Activated naive CD4-positive, alpha-beta T cell treated with anti-CD3 and anti-CD28 coated beads, Interleukin-2, amount 50 U/mL, for 16 hours (primary cell): Measurements from ENCODE around the gene SPDEF.

Experiments
- DNase-seq: peaks from one replicate; pipeline ENCODE4 v3.0.0-alpha.2; 2020

SPDEF gene

DNA sequence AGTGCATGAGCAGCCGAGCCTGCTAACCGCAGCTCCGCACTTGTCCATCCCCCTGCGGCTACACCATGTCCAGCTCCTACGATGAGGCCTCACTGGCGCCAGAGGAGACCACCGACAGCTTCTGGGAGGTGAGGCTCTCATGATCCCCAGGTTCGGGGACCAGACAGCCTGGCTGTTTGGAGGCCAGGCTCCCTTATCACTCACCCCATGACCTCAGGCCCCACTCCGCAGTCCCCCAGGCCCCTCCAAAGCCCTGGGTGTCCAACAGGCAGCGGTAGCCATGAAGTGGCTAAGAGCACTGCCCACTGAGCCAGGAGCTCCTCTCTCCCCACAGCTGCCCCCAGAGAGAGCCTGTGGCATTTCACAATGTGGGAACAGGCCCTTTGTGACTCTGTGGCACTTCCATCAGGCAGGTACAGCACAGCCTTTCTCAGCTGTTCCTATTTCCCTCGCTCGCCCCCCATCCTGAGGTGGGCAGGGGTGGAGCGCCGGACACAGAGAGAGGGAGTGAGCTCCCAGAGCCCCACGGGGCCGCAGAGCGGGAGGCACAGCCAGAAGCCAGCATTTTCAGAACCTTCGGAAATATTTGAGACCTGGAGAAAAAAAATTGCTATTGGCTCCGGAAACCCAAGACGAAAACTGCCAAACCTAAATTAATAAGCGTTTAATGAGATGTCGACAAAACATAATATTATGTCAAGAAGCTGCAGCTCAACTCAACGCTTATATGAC lies 29.7 kb downstream of the SPDEF start:
- DNase-seq, result no peak

DNA sequence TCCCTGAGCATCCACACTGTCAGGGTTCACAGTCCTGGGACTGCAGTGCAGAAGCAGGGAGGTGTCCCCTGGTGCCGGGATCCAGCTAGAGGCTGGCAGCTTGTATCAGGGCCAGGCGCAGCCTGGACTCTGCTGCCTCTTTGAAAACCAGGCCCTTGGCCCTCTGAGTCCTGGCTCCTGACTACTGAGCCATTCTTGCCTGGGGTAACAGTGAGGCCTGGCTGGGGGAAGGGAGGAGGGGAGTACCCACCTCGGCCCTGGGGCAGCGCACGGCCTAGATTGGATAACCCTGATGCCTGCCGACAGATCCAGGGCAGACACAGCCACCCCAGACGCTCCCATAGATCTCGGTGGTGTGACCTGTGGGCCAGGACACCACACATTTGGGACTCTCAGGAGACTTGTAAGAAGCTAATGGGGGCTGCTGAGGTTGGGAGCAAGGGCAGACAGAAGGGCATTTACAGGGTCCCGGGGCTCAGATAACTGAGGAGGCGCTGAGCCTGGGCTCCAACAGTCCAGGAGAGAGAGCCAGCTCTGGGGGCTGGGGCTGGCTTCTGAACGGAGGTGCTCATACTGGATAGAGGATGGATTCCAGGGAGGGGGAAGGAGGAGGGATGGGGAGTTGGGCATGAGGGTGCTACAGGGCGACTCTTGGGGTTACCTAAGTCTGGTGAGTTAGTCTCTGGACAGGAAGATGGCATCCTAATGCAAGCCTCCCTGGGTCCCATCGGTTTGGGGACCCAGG lies 30.5 kb downstream of the SPDEF start:
- no peak for DNase-seq

DNA sequence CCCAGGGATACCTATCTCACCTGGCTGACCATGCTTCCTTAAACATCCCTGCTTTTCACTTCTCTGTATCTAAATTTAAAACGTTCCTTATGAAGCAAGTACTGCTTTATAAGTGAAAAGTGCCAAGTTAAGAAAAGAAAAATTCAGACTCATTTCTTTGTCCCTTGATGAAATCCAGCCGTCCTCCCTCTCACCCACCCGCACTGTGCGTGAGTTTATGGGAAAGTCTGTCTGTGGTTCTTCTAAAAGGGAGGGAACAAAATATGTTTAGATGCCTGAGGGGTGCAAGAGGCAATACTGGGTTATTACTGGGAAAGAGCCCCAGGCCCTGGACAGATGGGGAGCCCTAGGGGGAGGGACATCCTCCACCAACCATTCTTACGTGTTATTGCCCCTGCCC lies 31.2 kb downstream of the SPDEF start:
- no peak for DNase-seq

DNA sequence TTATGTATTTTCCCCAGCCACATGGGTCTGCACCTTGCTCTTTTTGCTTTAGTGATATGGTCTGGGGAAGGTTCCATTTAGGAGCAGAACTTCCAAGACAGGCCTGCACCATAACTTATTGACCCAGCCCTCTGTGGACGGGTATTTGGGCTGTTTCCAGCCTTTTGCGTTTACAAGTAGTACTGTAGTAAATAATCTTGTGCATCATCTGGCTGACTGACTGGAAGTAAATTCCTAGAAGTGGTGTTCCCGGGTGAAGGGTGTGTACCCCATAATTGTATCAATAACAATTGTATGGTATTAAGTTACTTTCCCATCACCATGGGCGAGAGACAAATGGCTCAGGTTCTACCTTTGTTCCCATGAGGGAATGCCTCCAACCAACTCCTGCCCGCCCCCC lies 31.6 kb downstream of the SPDEF start:
- no peak for DNase-seq

DNA sequence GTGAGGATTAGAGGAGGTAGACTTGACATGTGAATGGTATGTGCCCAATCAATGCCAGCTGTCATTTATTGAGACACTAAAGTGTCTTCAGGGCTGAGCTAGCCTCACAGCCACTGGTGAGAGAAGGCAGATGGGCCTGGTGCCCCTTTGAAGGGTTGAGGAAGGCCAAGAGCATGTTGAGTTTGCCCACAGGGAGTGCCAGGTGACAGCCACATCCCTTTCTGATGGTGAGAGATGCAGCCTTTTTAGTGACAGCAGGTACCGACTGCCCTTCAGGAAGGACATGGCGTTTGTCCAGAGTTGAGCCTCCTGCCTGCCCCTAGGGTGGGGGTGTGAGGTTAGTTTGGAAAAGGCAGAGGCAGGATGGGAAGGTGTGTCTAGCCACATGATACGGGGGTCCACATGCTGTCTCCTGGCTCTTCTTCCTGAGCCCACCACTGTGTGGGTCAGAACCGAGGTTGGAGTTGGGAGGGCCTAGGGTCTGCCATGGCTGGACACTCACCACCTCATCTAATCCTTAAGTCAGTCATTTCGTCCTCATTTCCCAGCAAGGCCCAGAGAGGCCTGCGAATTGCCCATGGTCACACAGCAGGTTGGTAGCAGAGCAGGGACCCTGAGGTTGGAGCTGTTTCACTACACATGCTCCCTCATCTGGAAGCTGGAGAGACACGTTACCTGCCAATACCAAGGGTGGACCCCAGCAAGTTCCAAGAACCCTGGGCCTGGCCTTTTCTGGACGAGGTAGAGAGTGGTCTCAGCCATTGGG lies 32.5 kb downstream of the SPDEF start:
- no peak for DNase-seq

DNA sequence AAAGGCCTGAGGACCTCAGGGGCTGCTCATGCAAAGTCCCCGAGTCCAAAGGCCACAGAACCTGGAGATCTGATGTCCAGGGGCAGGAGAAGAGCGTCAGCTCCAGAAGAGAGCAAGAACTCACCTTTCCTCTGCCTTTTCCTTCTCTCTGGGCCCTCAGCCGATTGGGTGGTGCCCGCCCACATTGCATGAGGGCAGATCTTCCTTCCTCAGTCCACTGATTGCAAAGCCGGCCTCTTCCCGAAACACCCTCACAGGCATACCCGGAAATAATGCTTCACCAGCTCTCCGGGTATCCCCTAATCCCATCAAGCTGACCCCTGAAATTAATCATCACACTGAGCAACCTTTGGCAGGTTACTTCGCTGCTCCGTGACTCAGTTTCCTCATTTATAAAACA lies 33.4 kb downstream of the SPDEF start:
- no peak for DNase-seq

DNA sequence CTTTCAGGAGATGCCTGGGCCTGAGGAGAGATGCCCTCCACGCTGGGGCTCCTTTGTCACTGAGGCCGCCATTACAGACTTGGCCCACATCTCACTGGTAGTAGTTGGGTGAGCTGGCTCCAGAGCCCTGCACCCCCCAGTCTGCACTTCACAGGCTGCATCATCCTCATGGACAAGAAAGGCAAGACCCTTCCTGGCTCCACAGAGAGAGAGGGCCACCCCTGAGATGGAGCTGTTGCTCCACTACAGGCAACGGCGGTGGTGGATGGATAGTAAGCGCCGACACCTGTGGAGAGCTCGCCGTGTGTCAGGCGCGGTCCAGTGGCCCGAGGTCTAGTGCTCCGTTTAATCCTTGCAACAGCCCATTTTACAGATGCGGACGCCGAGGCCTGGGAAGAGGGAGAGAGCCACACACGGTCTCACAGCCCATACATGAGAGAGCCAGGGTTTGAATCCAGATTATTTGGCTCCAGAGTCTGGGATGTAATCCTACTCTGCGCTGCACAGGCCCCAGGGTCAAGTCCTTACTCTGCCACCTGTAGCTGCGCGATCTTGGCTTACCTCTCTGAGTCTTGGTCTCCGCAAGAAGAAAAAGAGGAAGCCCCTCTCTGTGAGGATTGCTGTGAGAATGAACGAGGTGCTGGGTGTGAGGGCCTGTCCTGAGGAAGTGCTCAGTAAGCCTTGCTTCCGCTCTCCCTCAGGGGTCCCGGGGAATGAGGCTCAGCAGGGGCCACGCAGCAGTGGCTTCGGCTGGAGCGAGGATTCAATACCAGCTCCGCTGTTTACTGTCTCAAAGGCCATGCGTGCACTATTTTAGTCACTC lies 34.5 kb downstream of the SPDEF start:
- no peak for DNase-seq

DNA sequence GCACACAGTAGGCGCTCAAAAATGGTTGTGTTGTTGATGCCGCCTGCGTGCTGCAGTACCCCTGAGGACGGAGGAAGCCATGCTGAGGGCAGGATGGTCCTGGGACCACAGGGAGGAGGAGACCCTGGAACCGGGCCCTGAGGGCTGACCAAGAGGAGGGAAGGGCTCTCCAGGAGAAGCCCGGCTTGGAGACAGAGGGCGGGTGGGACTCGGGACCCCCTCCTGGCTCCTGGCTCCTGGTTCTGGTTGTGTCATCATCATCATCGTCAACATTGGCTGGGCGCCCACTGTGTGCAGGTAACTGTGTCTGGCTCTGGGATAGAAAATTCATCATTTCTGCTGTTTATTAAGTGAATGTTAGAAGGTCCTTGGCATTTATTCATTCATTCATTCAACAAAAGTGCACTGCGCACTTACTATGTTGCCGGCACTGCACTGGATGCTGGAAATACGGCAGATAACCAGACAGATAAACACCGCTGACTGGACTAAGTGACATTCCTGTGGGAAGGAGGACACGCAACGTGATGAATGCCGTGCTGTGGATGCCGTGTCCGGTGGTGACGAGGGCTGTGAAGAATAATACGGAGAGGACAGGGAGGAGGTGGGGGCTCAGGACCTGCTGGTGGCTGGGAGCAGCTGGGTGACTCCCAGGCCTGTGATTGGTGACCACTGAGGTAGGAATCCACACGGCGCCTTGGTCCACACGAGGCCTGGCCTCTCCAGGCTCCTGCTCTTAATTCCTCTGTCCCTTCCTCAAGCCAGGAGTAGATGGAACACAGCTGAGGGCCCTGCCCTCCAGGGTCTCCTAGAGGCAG lies 35.3 kb downstream of the SPDEF start:
- DNase-seq, result no peak

DNA sequence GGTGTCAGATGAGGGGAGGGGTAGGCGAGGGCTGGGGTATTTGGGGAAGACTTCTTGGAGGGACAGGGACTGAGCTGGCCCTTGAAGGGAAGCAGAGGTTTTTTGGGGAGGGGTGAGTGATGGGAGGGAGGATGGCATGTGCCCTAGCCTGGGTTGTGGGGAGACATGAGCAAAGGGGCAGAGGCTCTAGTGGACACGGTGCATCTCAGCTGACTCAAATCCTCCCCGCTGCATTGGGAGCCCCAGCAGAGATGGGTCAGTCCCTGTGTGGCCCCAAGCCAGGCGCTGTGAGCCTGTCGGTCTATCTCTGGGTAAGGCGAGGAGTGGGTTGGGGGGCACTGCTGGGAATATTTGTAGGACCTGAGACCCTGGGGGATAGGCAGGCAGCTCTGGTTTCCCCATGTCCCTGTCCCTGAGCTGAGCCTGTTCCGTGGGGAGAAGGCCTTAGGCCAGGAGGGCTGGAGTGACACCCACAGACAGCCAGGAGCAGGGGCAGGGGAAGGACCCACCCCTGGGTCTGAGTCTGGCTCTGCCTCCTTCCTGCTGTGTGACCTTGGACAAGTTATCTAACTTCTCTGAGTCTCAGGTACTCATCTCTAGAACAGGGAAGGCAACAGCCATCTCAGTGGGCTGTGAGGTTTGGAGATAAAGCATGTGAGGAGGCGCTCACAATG lies 36.0 kb downstream of the SPDEF start:
- DNase-seq, result no peak

DNA sequence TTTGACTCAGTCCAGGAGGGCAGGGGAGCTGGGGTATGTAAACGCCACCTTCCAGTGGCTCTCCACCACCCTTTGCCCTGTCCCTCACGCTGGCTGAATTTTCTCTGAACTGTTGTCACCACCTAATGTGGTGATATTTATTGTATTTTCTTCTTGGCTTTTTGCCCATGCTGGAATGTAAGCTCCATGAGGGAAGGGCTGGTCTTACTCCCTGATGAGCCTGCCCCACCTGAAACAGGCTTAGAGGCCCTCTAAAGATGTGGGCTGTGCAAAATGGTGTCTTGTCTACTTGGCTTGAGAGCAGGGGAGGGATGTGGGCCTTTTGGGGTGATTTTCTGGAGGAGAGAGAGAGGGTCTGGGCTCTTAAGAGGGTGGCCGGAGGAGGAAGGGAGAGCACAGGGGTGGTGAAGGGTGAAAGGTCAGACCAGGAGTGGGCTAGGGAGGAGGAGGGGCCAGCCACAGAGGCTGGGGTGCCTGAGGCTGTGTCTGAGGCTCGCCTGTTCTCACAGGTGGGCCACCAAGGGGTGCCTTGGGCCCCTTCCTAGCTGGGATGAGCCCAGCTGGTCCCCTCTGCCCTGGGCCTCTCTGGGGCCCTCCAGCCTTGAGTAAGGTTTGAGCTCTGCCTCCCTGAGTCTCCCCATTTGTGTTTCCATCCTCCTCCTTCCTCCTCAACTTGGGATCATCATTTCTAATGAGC lies 37.3 kb downstream of the SPDEF start:
- DNase-seq, result no peak

DNA sequence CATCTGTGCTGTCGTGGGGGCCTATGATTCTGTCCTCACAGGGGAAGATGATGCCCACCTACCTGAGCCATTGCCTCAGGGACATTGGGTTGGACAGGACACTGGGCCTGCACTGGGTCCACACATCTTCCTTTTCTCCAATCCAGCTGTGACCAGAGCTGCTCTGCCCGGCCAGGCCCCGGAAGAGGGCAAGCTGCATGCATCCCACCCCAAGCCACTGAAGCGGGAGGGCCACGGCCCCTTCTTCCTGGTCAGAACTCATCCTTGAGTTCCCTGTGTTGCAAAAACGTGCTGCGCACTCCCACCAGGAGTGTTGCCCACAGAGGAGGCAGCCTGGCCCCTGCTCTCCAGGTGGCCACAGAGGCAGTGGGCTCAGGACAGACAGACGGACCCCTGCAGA lies 38.2 kb downstream of the SPDEF start:
- no peak for DNase-seq

DNA sequence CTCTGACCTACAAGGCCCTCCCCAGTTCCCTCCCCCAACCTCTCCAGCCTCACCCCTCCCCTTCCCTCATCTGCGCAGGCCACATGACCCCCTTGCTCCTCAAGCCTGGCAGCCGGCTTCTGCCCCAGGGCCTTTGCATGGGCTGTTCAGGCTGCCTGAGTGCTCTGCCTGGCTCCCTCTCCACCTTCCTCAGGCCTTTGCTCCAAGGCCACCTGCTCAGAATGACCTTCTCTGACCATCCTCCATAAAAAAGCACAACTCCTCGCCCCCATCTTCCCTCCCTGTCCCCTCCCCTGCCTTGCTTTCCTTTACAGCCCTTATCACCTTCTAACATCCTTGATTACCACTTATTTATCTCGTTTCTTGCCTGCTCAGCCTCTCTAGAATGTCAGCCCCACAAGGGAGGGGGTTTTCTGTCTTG lies 38.7 kb downstream of the SPDEF start:
- no peak for DNase-seq

DNA sequence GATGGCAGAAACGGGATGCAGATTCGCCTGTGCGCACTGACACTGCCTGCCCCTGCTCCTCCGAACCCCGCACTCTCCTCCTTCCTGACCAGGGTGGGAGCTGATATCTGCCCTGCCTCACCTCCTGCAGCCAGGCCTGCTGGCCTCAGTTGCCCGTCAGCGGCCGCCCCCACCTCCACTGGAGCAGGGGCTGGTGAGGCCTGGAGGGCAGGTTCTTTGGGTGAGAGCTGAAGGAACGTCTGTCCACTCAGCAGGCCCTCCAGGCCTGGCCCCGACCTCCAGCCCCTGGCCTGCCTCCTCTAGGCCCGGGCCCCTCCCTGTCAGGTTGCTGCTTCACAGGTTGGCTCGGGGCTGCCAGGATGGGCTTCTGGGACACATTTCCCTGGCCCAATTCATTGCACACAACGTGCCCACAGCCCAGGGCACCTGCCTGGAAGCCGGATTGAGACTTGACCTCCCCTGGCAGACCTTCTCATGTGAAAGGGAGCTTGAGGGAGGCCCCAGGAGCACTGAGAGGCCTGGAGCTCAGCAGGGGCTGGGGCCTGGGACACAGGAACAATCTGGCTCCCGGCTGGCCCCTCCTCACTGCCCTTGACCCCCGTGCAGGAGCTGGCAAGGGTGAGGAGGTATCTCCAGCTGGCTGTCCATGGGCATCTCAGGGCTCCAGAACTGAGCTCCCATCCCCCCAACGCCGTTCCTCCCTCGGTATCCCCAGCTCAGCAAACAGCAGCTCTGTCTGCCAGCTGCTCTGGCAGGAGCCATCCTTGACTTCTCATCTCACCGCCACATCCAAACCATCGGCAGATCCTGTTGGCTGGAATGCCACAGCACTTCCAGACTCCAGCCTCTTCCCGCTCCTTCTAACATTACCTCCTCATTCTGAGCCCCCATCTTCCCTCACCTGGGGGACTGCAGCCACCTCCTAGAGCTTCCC lies 39.5 kb downstream of the SPDEF start:
- no peak for DNase-seq

DNA sequence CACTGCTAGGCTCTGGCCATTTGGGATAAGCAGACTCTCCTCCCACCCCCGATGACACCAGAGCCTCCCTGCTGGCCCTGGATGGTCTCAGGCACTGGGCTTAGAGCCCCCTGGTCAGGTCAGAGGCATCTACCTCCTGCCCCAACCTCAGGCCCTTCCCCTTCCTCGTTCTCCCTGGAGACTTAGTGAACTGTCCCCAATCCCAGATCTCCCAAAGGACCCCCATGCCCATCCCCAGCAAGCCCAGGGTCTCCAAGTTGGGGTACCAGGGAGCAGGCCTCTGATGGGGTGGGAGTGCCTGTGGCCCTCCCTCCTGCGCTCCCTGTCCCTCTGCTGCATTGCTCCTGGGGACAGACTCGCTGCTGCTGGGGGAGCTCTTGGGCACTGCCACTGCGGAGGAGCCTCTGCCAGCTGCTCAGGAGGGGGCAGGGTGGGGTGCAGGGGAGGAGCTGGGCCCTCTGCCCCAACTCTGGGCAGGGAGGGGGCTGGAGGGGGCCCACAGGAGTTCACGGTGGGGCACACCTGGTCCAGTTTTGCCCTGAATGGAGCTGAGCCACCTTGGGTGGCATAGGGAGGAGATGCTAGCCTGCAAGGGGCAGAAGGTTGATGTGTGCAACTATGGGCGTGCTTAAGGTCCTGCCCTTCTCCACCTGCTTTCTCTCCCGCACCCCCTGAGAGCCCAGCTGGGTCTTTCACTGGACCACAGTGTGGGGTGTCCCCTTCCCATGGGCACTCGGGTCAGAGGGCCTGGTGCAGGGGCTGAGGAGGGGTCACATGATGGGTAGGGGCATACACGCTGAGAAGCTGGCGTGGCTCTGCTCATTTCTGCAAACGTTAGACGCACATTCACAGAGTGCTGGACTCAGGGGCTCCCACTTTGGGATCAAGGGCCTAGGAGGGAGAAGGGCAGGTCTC lies 40.4 kb downstream of the SPDEF start:
- DNase-seq, result no peak

DNA sequence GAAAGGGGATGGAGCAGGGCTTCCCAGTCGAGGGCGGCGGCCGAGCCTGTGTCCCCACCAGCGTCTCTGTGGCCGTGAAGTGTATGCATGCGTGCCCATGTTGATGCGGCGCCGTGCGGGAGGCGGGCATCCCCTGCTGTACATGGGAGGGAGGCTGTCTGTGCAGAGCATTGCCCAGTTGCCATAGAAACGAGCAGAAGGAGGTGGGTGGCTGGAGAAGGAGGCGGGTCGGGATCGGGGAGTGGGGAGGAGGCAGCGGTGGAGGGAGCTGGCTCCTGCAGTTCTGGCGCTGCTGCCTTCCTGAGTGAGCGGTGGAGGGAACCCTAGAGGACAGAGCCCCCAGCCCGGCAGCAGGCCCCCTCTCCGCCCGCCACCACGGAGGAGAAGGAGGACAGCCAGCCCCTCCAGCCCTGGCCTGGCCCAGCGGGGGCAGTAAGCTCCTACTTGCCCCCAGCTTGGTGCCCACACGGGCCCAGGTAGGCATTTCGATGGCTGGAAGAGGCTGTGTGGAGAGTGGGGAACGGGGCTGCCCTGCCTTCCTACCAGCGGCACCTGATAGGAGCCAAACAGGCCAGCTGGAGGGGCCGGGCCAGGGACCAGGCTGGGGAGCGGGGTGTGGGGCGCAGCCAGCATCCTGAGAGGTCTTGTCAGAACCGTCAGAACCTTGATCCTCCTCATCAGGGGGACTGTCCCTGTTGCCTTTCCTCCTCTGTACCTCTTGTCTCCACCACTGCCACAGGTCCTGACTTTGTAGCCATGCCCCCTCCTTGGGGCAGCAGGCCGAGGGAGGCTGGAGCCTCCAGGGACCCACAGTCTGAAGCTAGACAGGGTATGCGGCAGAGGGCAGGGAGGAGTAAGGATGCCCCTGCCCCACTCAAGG lies 41.3 kb downstream of the SPDEF start:
- no peak for DNase-seq

DNA sequence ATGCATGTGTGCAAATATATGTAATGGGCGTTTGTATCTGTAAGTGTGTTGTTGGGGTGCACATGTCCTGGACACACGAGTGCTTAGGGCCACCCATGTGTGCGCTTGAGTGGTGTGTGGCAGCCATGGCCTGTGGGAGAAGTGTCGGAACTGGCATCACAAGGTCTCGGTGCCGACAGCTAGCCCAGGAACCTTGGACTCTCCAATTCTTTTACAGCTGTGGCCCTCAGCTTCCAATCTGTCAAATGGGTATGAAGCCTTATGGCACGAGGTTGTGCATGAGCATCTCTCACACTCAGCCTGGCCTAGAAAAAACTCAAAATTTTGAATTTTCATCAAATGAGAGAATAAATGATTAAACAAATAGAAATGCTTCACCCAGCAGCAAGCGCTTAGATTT lies 42.0 kb downstream of the SPDEF start:
- no peak for DNase-seq

DNA sequence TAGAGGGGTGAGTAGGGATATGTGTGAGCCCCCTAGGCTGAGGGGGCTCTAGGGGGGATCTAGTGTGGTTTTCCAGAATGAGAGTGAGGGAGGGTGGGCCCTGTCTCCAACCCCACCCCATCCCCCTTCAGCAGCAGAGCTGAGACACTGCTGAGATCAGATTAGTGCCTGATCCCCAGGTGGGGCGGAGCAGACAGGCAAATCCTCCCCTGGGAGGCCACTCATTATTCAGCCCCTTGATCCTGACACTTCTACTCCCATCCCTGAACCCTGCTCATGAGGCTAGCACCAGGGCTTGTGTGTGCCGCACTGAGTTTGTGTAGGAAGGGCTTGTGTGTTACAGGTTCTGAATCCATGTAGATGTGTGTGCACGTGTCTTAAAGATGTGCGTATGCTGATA lies 42.5 kb downstream of the SPDEF start:
- no peak for DNase-seq

DNA sequence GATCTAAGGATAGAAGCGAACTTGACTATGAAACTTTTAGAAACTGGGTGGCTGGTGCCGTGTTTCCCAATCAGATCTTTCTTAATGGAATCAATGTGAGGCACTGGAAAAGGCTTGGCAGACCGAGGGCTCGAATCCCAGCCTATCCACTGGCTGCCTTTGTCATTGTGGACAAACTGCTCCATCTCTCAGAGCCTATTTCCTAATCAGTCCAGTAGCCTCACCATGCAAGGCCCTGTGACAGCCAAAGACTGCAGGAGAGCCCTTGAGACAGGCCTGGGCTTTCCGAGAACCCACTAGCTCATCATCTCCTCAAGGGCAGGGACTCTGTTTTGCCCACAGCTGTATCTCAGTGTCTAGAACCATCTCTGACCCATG lies 43.4 kb downstream of the SPDEF start:
- DNase-seq, result no peak
